Measurements from ENCODE around the gene SSTR4. TPM values are rescaled to one million over a fixed set of nuclear protein-coding genes. Genes with fewer than 3 reads are reported as not detected.
"Not testable (repeated sequence)": the region's sequence is repeated elsewhere in the genome, so short reads cannot be mapped to it uniquely, and the experiment has no call there.

Gene SSTR4
- not detected for total RNA-seq
- long read RNA-seq = 0 reads

- ATAC-seq (ENCODE audit: poor library complexity) (no peak), DNase-seq (no peak)
- intact Hi-C loops (cut with DNase I) = no loop called here
Measured at GRCh38 chr20:23034721-23035671, at the start of gene SSTR4. SSTR4 (plus strand) TSS chr20:23035312; CDS start chr20:23035484, 172 bp downstream.

- no peak for ATAC-seq (ENCODE audit: poor library complexity)
- intact Hi-C loops (cut with DNase I) = no loop called here
- no peak for DNase-seq
Measured at GRCh38 chr20:22986601-22987000, 48.5 kb upstream of the SSTR4 start.

- ATAC-seq (ENCODE audit: poor library complexity); DNase-seq; intact Hi-C loops (cut with DNase I): not testable (repeated sequence)
Measured at GRCh38 chr20:22991424-22991823, 43.7 kb upstream of the SSTR4 start.

- DNase-seq (no peak), ATAC-seq (ENCODE audit: poor library complexity) (no peak)
- intact Hi-C loops (cut with DNase I) = no loop called here
Measured at GRCh38 chr20:22993823-22994222, 41.3 kb upstream of the SSTR4 start.

- intact Hi-C loops (cut with DNase I) = no loop called here
- ATAC-seq (ENCODE audit: poor library complexity) = no peak
- DNase-seq = no peak
Measured at GRCh38 chr20:22995923-22996322, 39.2 kb upstream of the SSTR4 start.

- intact Hi-C loops (cut with DNase I) = no loop called here
- no peak for DNase-seq
- no peak for ATAC-seq (ENCODE audit: poor library complexity)
Measured at GRCh38 chr20:22998476-22998875, 36.6 kb upstream of the SSTR4 start.

- intact Hi-C loops (cut with DNase I) = no loop called here
- ATAC-seq (ENCODE audit: poor library complexity) (no peak), DNase-seq (no peak)
Measured at GRCh38 chr20:22999756-23000155, 35.4 kb upstream of the SSTR4 start.

- ATAC-seq (ENCODE audit: poor library complexity) (no peak), DNase-seq (no peak)
- intact Hi-C loops (cut with DNase I) = no loop called here
Measured at GRCh38 chr20:23000232-23000947, 34.7 kb upstream of the SSTR4 start.

- no peak for DNase-seq
- intact Hi-C loops (cut with DNase I) = no loop called here
- no peak for ATAC-seq (ENCODE audit: poor library complexity)
Measured at GRCh38 chr20:23002276-23002675, 32.8 kb upstream of the SSTR4 start.

GRCh38 chr20:23003077-23003635 is 32.0 kb upstream of the SSTR4 start:
- ATAC-seq (ENCODE audit: poor library complexity) = no peak
- intact Hi-C loops (cut with DNase I) = no loop called here
- DNase-seq = no peak

- ATAC-seq (ENCODE audit: poor library complexity) (no peak), DNase-seq (no peak)
- intact Hi-C loops (cut with DNase I) = no loop called here
Measured at GRCh38 chr20:23003881-23004460, 31.1 kb upstream of the SSTR4 start.

GRCh38 chr20:23005776-23006175 is 29.3 kb upstream of the SSTR4 start:
- intact Hi-C loops (cut with DNase I) = no loop called here
- no peak for ATAC-seq (ENCODE audit: poor library complexity)
- no peak for DNase-seq

GRCh38 chr20:23007462-23007861 is 27.6 kb upstream of the SSTR4 start:
- ATAC-seq (ENCODE audit: poor library complexity) = no peak
- intact Hi-C loops (cut with DNase I) = no loop called here
- DNase-seq = no peak

- intact Hi-C loops (cut with DNase I) = no loop called here
- ATAC-seq (ENCODE audit: poor library complexity) (no peak), DNase-seq (no peak)
Measured at GRCh38 chr20:23007886-23008655, 27.0 kb upstream of the SSTR4 start.

GRCh38 chr20:23008667-23009066 is 26.4 kb upstream of the SSTR4 start:
- DNase-seq (no peak), ATAC-seq (ENCODE audit: poor library complexity) (no peak)

GRCh38 chr20:23009636-23010035 is 25.5 kb upstream of the SSTR4 start:
- intact Hi-C loops (cut with DNase I) = no loop called here
- DNase-seq = no peak
- ATAC-seq (ENCODE audit: poor library complexity) = no peak

More at GRCh38 chr20:23008667-23009066, 26.4 kb upstream of the SSTR4 start:
- intact Hi-C loops (cut with DNase I) = no loop called here

GRCh38 chr20:23010096-23010495 is 25.0 kb upstream of the SSTR4 start:
- intact Hi-C loops (cut with DNase I) = no loop called here
- ATAC-seq (ENCODE audit: poor library complexity) = no peak

GRCh38 chr20:23011008-23011721 is 23.9 kb upstream of the SSTR4 start:
- no peak for ATAC-seq (ENCODE audit: poor library complexity)
- intact Hi-C loops (cut with DNase I) = no loop called here
- DNase-seq = no peak

More at GRCh38 chr20:23010096-23010495, 25.0 kb upstream of the SSTR4 start:
- DNase-seq = no peak
